ENCODE results near the gene DTHD1.

The DTHD1 gene

DNA sequence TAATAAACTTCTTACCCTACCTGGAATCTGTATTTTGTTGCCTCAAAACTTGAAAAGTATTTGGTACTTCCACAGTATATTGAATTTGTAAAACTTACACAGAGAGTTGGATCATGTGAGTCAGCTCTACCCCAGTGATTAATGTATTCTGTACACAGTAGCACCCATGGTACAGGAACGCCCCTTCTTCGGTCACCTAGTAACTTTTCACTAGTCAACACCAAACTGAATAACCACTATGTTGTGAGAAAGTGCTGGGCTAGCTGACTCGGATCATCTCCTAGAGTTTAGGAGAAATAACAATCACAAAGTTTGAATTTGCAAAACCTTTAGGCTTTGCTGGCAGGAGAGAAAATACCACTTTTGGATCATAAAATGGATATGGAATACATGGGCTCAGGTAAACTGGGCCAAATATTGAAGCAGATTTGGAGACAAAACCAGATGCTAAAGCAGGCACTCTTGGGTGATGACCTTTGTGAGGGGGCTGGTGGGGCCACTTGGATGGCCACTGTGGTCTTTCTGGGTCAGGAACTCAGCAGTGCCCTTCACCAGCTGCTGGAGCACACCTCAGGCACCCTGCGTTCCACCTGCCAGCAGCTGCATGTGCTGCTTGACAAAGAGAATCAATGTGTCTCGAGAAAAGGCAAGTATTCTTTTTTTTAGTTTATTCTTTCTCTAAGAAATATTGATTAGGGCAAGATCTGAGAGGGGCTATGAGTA, at the start of gene DTHD1:
DTHD1 (plus strand) TSS at position 233 of the 723 bp plus-strand sequence; CDS start at position 376, 143 bp downstream.
- no peak within 1 kb of the TSS for H3K4me3 Mint-ChIP-seq
- no peaks in the 10 kb centered on the region for H3K27me3 Mint-ChIP-seq (ENCODE audit: low read depth, poor library complexity)
- peaks cover 5% of the 10 kb centered on the region for H3K4me1 Mint-ChIP-seq
- no peaks in the 10 kb centered on the region for H3K36me3 Mint-ChIP-seq (ENCODE audit: low read depth)
- H3K27ac Mint-ChIP-seq, result no peak within 1 kb of the TSS
- TF ChIP-seq, protein P1, sequence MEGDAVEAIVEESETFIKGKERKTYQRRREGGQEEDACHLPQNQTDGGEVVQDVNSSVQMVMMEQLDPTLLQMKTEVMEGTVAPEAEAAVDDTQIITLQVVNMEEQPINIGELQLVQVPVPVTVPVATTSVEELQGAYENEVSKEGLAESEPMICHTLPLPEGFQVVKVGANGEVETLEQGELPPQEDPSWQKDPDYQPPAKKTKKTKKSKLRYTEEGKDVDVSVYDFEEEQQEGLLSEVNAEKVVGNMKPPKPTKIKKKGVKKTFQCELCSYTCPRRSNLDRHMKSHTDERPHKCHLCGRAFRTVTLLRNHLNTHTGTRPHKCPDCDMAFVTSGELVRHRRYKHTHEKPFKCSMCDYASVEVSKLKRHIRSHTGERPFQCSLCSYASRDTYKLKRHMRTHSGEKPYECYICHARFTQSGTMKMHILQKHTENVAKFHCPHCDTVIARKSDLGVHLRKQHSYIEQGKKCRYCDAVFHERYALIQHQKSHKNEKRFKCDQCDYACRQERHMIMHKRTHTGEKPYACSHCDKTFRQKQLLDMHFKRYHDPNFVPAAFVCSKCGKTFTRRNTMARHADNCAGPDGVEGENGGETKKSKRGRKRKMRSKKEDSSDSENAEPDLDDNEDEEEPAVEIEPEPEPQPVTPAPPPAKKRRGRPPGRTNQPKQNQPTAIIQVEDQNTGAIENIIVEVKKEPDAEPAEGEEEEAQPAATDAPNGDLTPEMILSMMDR (IDR thresholded peaks at IDR 0.05), result no peak
- no peak for DNase-seq
- no peaks in the 10 kb centered on the region for H3K9me3 Mint-ChIP-seq

DNA sequence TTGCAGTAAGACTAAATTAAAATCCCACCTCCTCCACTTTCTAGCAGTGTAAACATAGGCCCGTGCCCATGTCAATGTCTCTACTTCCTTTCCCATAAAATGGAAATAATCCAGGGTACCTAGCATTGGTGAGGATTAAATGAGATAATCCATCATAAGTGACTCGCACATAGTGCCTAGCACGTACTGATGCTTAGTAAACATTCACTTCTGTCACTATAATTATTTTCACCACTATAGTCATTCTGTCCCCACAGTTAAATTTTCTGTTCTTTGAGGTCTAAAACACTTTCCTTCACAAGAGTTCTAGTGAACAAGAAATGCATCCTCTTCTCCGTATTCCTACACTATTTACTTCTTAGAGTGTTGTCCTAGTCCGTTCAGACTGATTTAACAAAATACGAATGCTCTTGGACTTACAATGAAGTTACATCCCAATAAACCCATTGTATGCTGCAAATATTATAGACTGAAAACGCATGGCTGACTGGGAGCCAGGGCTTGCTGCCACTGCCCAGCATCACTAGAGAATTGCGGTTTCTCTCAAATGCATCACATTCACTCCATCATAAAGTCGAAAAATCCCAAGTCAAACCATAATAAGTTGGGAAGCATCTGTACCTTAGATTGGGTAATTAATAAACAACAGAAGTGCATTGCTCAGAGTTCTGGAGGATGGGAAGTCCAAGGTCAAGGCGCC, 47.7 kb upstream of the DTHD1 start:
- TF ChIP-seq, protein P1 (IDR thresholded peaks at IDR 0.05), result no peak
- H3K36me3 Mint-ChIP-seq (ENCODE audit: low read depth), result no peaks in the 10 kb centered on the region
- no peaks in the 10 kb centered on the region for H3K9me3 Mint-ChIP-seq
- H3K27ac Mint-ChIP-seq, result no peak overlapping the region
- H3K4me3 Mint-ChIP-seq, result no peak overlapping the region
- H3K27me3 Mint-ChIP-seq (ENCODE audit: low read depth, poor library complexity), result no peaks in the 10 kb centered on the region
- no peaks in the 10 kb centered on the region for H3K4me1 Mint-ChIP-seq
- no peak for DNase-seq

- no peaks in the 10 kb centered on the region for H3K36me3 Mint-ChIP-seq (ENCODE audit: low read depth)
- H3K27me3 Mint-ChIP-seq (ENCODE audit: low read depth, poor library complexity), result peaks cover 1% of the 10 kb centered on the region
- H3K9me3 Mint-ChIP-seq, result no peaks in the 10 kb centered on the region
- no peak overlapping the region for H3K4me3 Mint-ChIP-seq
- no peak overlapping the region for H3K27ac Mint-ChIP-seq
- H3K4me1 Mint-ChIP-seq, result no peaks in the 10 kb centered on the region
- TF ChIP-seq, protein P1 (IDR thresholded peaks at IDR 0.05), result no peak
- no peak for DNase-seq
Observed at GRCh38 chr4:36235306-36235705, 46.1 kb upstream of the DTHD1 start.

GRCh38 chr4:36236159-36236558, 45.3 kb upstream of the DTHD1 start:
- TF ChIP-seq, protein P1 (IDR thresholded peaks at IDR 0.05), result no peak

DNA sequence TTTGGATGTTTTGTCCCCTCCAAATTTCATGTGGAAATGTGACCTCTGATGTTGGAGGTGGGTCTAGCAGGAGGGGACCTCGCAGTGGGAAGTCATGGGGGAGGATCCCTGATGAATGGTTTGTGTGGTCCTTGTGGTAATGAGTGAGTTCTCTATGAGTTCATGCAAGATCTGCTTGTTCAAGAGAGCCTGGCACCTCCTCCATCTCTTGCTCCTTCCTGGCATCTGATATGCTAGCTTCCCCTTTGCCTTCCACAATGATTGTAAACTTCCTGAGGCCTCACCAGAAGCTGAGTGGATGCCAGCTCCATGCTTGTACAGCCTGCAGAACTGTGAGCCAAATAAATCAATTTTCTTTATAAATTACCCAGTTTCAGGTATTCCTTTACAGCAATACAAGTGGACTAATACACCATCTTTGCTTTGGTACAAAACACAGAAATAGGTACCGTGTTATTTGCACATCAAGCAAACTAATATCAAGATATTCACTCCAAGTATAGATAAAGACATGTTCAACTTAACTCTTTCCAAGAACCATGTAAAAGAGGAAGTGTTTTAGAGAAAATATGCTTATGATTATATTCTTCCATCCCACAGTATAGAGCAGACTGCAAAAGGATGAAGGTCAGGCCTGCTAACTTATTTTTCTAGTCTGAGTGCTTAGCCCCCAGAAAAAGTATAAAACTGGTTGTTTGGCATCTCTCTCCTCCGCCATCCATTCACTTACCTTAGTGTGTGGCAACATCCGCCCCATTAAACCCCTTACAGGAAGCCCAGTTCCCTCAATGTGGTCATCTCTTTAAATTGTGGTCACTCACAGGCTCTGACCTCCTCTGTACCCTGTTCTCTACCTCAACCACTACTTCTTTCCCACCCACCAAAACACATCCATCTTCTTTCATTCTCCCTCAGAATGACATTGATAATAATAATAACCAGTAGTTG, 43.8 kb upstream of the DTHD1 start:
- H3K27ac Mint-ChIP-seq, result no peak overlapping the region
- H3K36me3 Mint-ChIP-seq (ENCODE audit: low read depth), result no peaks in the 10 kb centered on the region
- H3K4me3 Mint-ChIP-seq, result no peak overlapping the region
- DNase-seq, result no peak
- peaks cover 17% of the 10 kb centered on the region for H3K27me3 Mint-ChIP-seq (ENCODE audit: low read depth, poor library complexity)
- H3K4me1 Mint-ChIP-seq, result peaks cover 2% of the 10 kb centered on the region
- TF ChIP-seq, protein P1 (IDR thresholded peaks at IDR 0.05), result no peak
- no peaks in the 10 kb centered on the region for H3K9me3 Mint-ChIP-seq

More at GRCh38 chr4:36236159-36236558, 45.3 kb upstream of the DTHD1 start:
- H3K4me1 Mint-ChIP-seq, result no peaks in the 10 kb centered on the region
- DNase-seq, result no peak
- H3K27me3 Mint-ChIP-seq (ENCODE audit: low read depth, poor library complexity), result peaks cover 4% of the 10 kb centered on the region
- H3K36me3 Mint-ChIP-seq (ENCODE audit: low read depth), result no peaks in the 10 kb centered on the region
- no peak overlapping the region for H3K4me3 Mint-ChIP-seq
- H3K9me3 Mint-ChIP-seq, result no peaks in the 10 kb centered on the region
- H3K27ac Mint-ChIP-seq, result no peak overlapping the region
